Measurements from ENCODE around the gene ENO1.

The ENO1 gene

GRCh38 chr1:8878698-8879463 is 395 bp upstream of the ENO1 start:
- TF ChIP-seq CTCF (IDR thresholded peaks at IDR 0.05; ENCODE audit: low read depth, low read length): no peak
- peak overlapping the region; percentile 81 for H3K4me3 ChIP-seq (ENCODE audit: low read depth, low read length)
- H3K27me3 ChIP-seq: no peaks in the 10 kb centered on the region
- peaks cover 38% of the 10 kb centered on the region for H3K36me3 ChIP-seq
- no peaks in the 10 kb centered on the region for H3K9me3 ChIP-seq
- H3K4me1 ChIP-seq: no peaks in the 10 kb centered on the region
- DNase-seq: peak; percentile 88

GRCh38 chr1:8876087-8876486 is 2.4 kb downstream of the ENO1 start:
- H3K36me3 ChIP-seq: peaks cover 66% of the 10 kb centered on the region
- peak overlapping the region; percentile 81 for H3K4me3 ChIP-seq (ENCODE audit: low read depth, low read length)
- no peaks in the 10 kb centered on the region for H3K4me1 ChIP-seq
- no peak for TF ChIP-seq CTCF (IDR thresholded peaks at IDR 0.05; ENCODE audit: low read depth, low read length)
- H3K9me3 ChIP-seq: no peaks in the 10 kb centered on the region
- no peaks in the 10 kb centered on the region for H3K27me3 ChIP-seq
- DNase-seq: no peak

GRCh38 chr1:8875216-8875861 is 3.1 kb downstream of the ENO1 start:
- H3K4me3 ChIP-seq (ENCODE audit: low read depth, low read length): peak overlapping the region; percentile 81
- no peaks in the 10 kb centered on the region for H3K4me1 ChIP-seq
- TF ChIP-seq CTCF (IDR thresholded peaks at IDR 0.05; ENCODE audit: low read depth, low read length): no peak
- H3K36me3 ChIP-seq: peaks cover 73% of the 10 kb centered on the region
- no peaks in the 10 kb centered on the region for H3K27me3 ChIP-seq
- H3K9me3 ChIP-seq: no peaks in the 10 kb centered on the region
- DNase-seq: no peak

GRCh38 chr1:8874230-8875201 is 4.0 kb downstream of the ENO1 start:
- peaks cover 82% of the 10 kb centered on the region for H3K36me3 ChIP-seq
- H3K4me1 ChIP-seq: no peaks in the 10 kb centered on the region
- no peak for DNase-seq
- H3K27me3 ChIP-seq: no peaks in the 10 kb centered on the region
- H3K9me3 ChIP-seq: no peaks in the 10 kb centered on the region
- TF ChIP-seq CTCF (IDR thresholded peaks at IDR 0.05; ENCODE audit: low read depth, low read length): no peak
- H3K4me3 ChIP-seq (ENCODE audit: low read depth, low read length): peak overlapping the region; percentile 81

GRCh38 chr1:8873506-8874229 is 4.8 kb downstream of the ENO1 start:
- H3K36me3 ChIP-seq: peaks cover 90% of the 10 kb centered on the region
- no peaks in the 10 kb centered on the region for H3K27me3 ChIP-seq
- H3K4me3 ChIP-seq (ENCODE audit: low read depth, low read length): peak overlapping the region; percentile 81
- peak; percentile 49 for DNase-seq
- H3K9me3 ChIP-seq: no peaks in the 10 kb centered on the region
- no peaks in the 10 kb centered on the region for H3K4me1 ChIP-seq
- no peak for TF ChIP-seq CTCF (IDR thresholded peaks at IDR 0.05; ENCODE audit: low read depth, low read length)
